Measurements from ENCODE around the gene ABHD17A. TPM values are rescaled to one million over a fixed set of nuclear protein-coding genes. Genes with fewer than 3 reads are reported as not detected.

The ABHD17A gene
- polyA plus RNA-seq, 3 donors = 69.8 to 96.1 (median 79.0) TPM

- Histone ChIP-seq H3K4me3 (replicated peaks in 1 of 3; ENCODE audit: low read depth in 2 of 3, low read length in 3 of 3) (no peak overlapping the region), H3K79me2 (ENCODE audit: insufficient read depth, low read length) (peaks cover 100% of the 10 kb centered on the region), H2AFZ (ENCODE audit: insufficient read depth, low read depth, low read length, poor library complexity, severe bottlenecking) (no peak overlapping the region), H3K4me1 (ENCODE audit: control insufficient read depth in 1 of 2, insufficient read depth in 2 of 2, low read length in 2 of 2) (peaks cover 30 to 44% of the 10 kb centered on the region in 2 donors), H3K27ac (ENCODE audit: low read depth in 1 of 2, low read length in 2 of 2) (no peak overlapping the region), H3K9ac (ENCODE audit: insufficient read depth, low read length, poor library complexity, severe bottlenecking) (no peak overlapping the region), H3K4me2 (replicated peaks; ENCODE audit: extremely low read depth, low read length, poor library complexity, severe bottlenecking) (no peak overlapping the region), H3K27me3 (ENCODE audit: control insufficient read depth in 2 of 2, insufficient read depth in 2 of 2, low read length in 2 of 2) (no peaks in the 10 kb centered on the region), H3K9me3 (replicated peaks in 1 of 2; ENCODE audit: control insufficient read depth in 1 of 2, insufficient read depth in 1 of 2, low read length in 2 of 2) (no peaks in the 10 kb centered on the region), H4K20me1 (ENCODE audit: insufficient read depth, low read length) (peaks cover 100% of the 10 kb centered on the region), H3K36me3 (replicated peaks in 1 of 2; ENCODE audit: control insufficient read depth in 1 of 2, insufficient read depth in 2 of 2, low read length in 2 of 2) (peaks cover 11 to 30% of the 10 kb centered on the region in 2 donors)
- Mint-ChIP-seq H3K4me1 (peaks cover 51% of the 10 kb centered on the region), H3K27ac (no peak overlapping the region), H3K27me3 (ENCODE audit: low read depth in 3 of 3) (peaks cover 0 to 1% (median 0%) of the 10 kb centered on the region in 3 donors), H3K9me3 (no peaks in the 10 kb centered on the region), H3K36me3 (peaks cover 9 to 55% of the 10 kb centered on the region in 2 donors), H3K4me3 (no peak overlapping the region)
- 94% methylated on average over 22 of the region's 22 CpGs for WGBS (ENCODE audit: insufficient coverage)
- intact Hi-C loops (cut with micrococcal nuclease) = no loop called here
- no peak for DNase-seq
- no peak for TF ChIP-seq CTCF (IDR thresholded peaks at IDR 0.05)
These were observed 42.2 kb downstream of the ABHD17A start for GRCh38 chr19:1843116-1843515.

- DNase-seq = no peak
- peaks cover 15 to 37% of the 10 kb centered on the region in 2 donors for H3K4me1 ChIP-seq (ENCODE audit: control insufficient read depth in 1 of 2, insufficient read depth in 2 of 2, low read length in 2 of 2)
- H3K27ac Mint-ChIP-seq = peak overlapping the region in 1 of 7 donors; percentile 67
- H3K36me3 Mint-ChIP-seq = peaks cover 9 to 53% of the 10 kb centered on the region in 2 donors
- H3K27me3 ChIP-seq (ENCODE audit: control insufficient read depth in 2 of 2, insufficient read depth in 2 of 2, low read length in 2 of 2) = no peaks in the 10 kb centered on the region
- H3K27me3 Mint-ChIP-seq (ENCODE audit: low read depth in 3 of 3) = peaks cover 0 to 1% (median 0%) of the 10 kb centered on the region in 3 donors
- H3K4me3 ChIP-seq (replicated peaks in 1 of 3; ENCODE audit: low read depth in 2 of 3, low read length in 3 of 3) = no peak overlapping the region
- H3K9me3 Mint-ChIP-seq = no peaks in the 10 kb centered on the region
- no peak overlapping the region for H2AFZ ChIP-seq (ENCODE audit: insufficient read depth, low read depth, low read length, poor library complexity, severe bottlenecking)
- H3K27ac ChIP-seq (ENCODE audit: low read depth in 1 of 2, low read length in 2 of 2) = no peak overlapping the region
- H3K4me1 Mint-ChIP-seq = peaks cover 46% of the 10 kb centered on the region
- H3K9ac ChIP-seq (ENCODE audit: insufficient read depth, low read length, poor library complexity, severe bottlenecking) = no peak overlapping the region
- no peak for TF ChIP-seq CTCF (IDR thresholded peaks at IDR 0.05)
- peaks cover 11 to 30% of the 10 kb centered on the region in 2 donors for H3K36me3 ChIP-seq (replicated peaks in 1 of 2; ENCODE audit: control insufficient read depth in 1 of 2, insufficient read depth in 2 of 2, low read length in 2 of 2)
- peaks cover 100% of the 10 kb centered on the region for H4K20me1 ChIP-seq (ENCODE audit: insufficient read depth, low read length)
- no peaks in the 10 kb centered on the region for H3K9me3 ChIP-seq (replicated peaks in 1 of 2; ENCODE audit: control insufficient read depth in 1 of 2, insufficient read depth in 1 of 2, low read length in 2 of 2)
- 93% methylated on average over 23 of the region's 35 CpGs for WGBS (ENCODE audit: insufficient coverage)
- intact Hi-C loops (cut with micrococcal nuclease) = no loop called here
- peaks cover 100% of the 10 kb centered on the region for H3K79me2 ChIP-seq (ENCODE audit: insufficient read depth, low read length)
- no peak overlapping the region for H3K4me2 ChIP-seq (replicated peaks; ENCODE audit: extremely low read depth, low read length, poor library complexity, severe bottlenecking)
- no peak overlapping the region for H3K4me3 Mint-ChIP-seq
These were observed 43.9 kb downstream of the ABHD17A start for GRCh38 chr19:1841209-1841924.

Measured in CD14-positive monocyte (primary cell).